Stimulated activated naive B cell treated with anti-CD40 and anti-IgM and Interleukin-4, amounts not matched to agents 10 μg/mL and 1 μg/mL and 100 μg/mL, for 72 hours (primary cell): ENCODE data around the gene GPALPP1.
"Not testable (repeated sequence)": the region's sequence is repeated elsewhere in the genome, so short reads cannot be mapped to it uniquely, and the experiment has no call there.

ENCODE experiments used
- ATAC-seq, 2 donors: fragments of 150-1000 bp; cut with Tn5 transposase; replicated peaks; 2 replicates each; pipeline ENCODE4 v1.10.0; 2021; ENCODE audit warnings: moderate library complexity in 1 of 2
- DNase-seq: peaks from one replicate; pipeline ENCODE4 v3.0.0; 2021
- H3K27ac Mint-ChIP-seq: one replicate; pipeline ENCODE4 v1.8.0; 2022; ENCODE audit warnings: mild to moderate bottlenecking, mixed read lengths
- H3K27me3 Mint-ChIP-seq, 2 donors: one replicate each; pipeline ENCODE4 v1.8.0; 2022; ENCODE audit warnings: mixed read lengths in 2 of 2
- H3K36me3 Mint-ChIP-seq, 2 donors: one replicate each; pipeline ENCODE4 v1.8.0; 2022; ENCODE audit warnings: mixed read lengths in 2 of 2, mild to moderate bottlenecking in 1 of 2
- H3K4me1 Mint-ChIP-seq, 2 donors: one replicate each; pipeline ENCODE4 v1.8.0; 2022; ENCODE audit warnings: mixed read lengths in 2 of 2, mild to moderate bottlenecking in 1 of 2
- H3K4me3 Mint-ChIP-seq, 2 donors: one replicate each; pipeline ENCODE4 v1.8.0; 2022; ENCODE audit warnings: mild to moderate bottlenecking in 2 of 2, mixed read lengths in 2 of 2, moderate library complexity in 1 of 2
- H3K9me3 Mint-ChIP-seq, 2 donors: one replicate each; pipeline ENCODE4 v1.8.0; 2022; ENCODE audit warnings: mixed read lengths in 2 of 2, mild to moderate bottlenecking in 1 of 2

GPALPP1 gene

GRCh38 chr13:44989071-44989889 is at the start of gene GPALPP1, which contains the start of gene NUFIP1:
TSS of gene GPALPP1 (plus strand) at chr13:44989538. CDS start at chr13:44989655, 117 bp downstream.
TSS of gene NUFIP1 (minus strand) at chr13:44989471. CDS start at chr13:44989436, 35 bp downstream.
- peak within 1 kb of the TSS; percentile 98 for H3K27ac Mint-ChIP-seq
- H3K4me1 Mint-ChIP-seq: peaks cover 24 to 60% of the 10 kb centered on the region in 2 donors
- H3K27me3 Mint-ChIP-seq: no peaks in the 10 kb centered on the region
- DNase-seq (peak; percentile 88), ATAC-seq (peak; percentile 100)
- peaks cover 13 to 32% of the 10 kb centered on the region in 2 donors for H3K36me3 Mint-ChIP-seq
- peak within 1 kb of the TSS; percentile 98 for H3K4me3 Mint-ChIP-seq
- no peaks in the 10 kb centered on the region for H3K9me3 Mint-ChIP-seq

- H3K27ac Mint-ChIP-seq, H3K4me1 Mint-ChIP-seq, H3K4me3 Mint-ChIP-seq, DNase-seq, ATAC-seq, H3K27me3 Mint-ChIP-seq, H3K9me3 Mint-ChIP-seq: not testable (repeated sequence)
- peaks cover 16 to 20% of the 10 kb centered on the region in 2 donors for H3K36me3 Mint-ChIP-seq
Observed at GRCh38 chr13:44943411-44943810, 45.9 kb upstream of the GPALPP1 start.

GRCh38 chr13:44951184-44951583 is 38.2 kb upstream of the GPALPP1 start:
- Mint-ChIP-seq H3K27ac (no peak overlapping the region), H3K4me3 (no peak overlapping the region), H3K27me3 (no peaks in the 10 kb centered on the region), H3K36me3 (peaks cover 14 to 31% of the 10 kb centered on the region in 2 donors), H3K9me3 (no peaks in the 10 kb centered on the region), H3K4me1 (no peaks in the 10 kb centered on the region)
- ATAC-seq (no peak), DNase-seq (no peak)

GRCh38 chr13:44952671-44953070 is 36.7 kb upstream of the GPALPP1 start:
- H3K36me3 Mint-ChIP-seq: peaks cover 18 to 31% of the 10 kb centered on the region in 2 donors
- no peak overlapping the region for H3K4me3 Mint-ChIP-seq
- no peak overlapping the region for H3K27ac Mint-ChIP-seq
- no peaks in the 10 kb centered on the region for H3K27me3 Mint-ChIP-seq
- no peaks in the 10 kb centered on the region for H3K4me1 Mint-ChIP-seq
- no peak for ATAC-seq
- H3K9me3 Mint-ChIP-seq: no peaks in the 10 kb centered on the region
- DNase-seq: no peak

GRCh38 chr13:44954224-44954623 is 35.1 kb upstream of the GPALPP1 start:
- DNase-seq: no peak
- Mint-ChIP-seq H3K27ac (no peak overlapping the region), H3K36me3 (peaks cover 15 to 26% of the 10 kb centered on the region in 2 donors), H3K9me3 (no peaks in the 10 kb centered on the region), H3K4me3 (no peak overlapping the region), H3K4me1 (no peaks in the 10 kb centered on the region), H3K27me3 (no peaks in the 10 kb centered on the region)
- no peak for ATAC-seq

GRCh38 chr13:44955406-44955805 is 33.9 kb upstream of the GPALPP1 start:
- Mint-ChIP-seq H3K9me3 (no peaks in the 10 kb centered on the region), H3K4me1 (no peaks in the 10 kb centered on the region), H3K27ac (no peak overlapping the region), H3K4me3 (no peak overlapping the region), H3K27me3 (no peaks in the 10 kb centered on the region), H3K36me3 (peaks cover 20 to 25% of the 10 kb centered on the region in 2 donors)
- no peak for ATAC-seq
- no peak for DNase-seq

GRCh38 chr13:44961997-44962396 is 27.3 kb upstream of the GPALPP1 start:
- Mint-ChIP-seq H3K27me3 (no peaks in the 10 kb centered on the region), H3K9me3 (peaks cover 7 to 8% of the 10 kb centered on the region in 2 donors), H3K27ac (no peak overlapping the region), H3K4me3 (no peak overlapping the region), H3K36me3 (peaks cover 55 to 57% of the 10 kb centered on the region in 2 donors), H3K4me1 (no peaks in the 10 kb centered on the region)
- ATAC-seq (no peak), DNase-seq (no peak)

- Mint-ChIP-seq H3K27me3 (no peaks in the 10 kb centered on the region), H3K4me3 (no peak overlapping the region), H3K36me3 (peaks cover 37 to 48% of the 10 kb centered on the region in 2 donors), H3K4me1 (no peaks in the 10 kb centered on the region), H3K9me3 (no peaks in the 10 kb centered on the region), H3K27ac (no peak overlapping the region)
- DNase-seq (no peak), ATAC-seq (no peak)
Observed at GRCh38 chr13:44967704-44968433, 21.5 kb upstream of the GPALPP1 start.

- H3K27me3 Mint-ChIP-seq: no peaks in the 10 kb centered on the region
- H3K4me3 Mint-ChIP-seq: no peak overlapping the region
- no peak overlapping the region for H3K27ac Mint-ChIP-seq
- H3K36me3 Mint-ChIP-seq: peaks cover 35 to 42% of the 10 kb centered on the region in 2 donors
- no peaks in the 10 kb centered on the region for H3K4me1 Mint-ChIP-seq
- no peaks in the 10 kb centered on the region for H3K9me3 Mint-ChIP-seq
- ATAC-seq: no peak
- no peak for DNase-seq
Observed at GRCh38 chr13:44968434-44968815, 20.9 kb upstream of the GPALPP1 start.

GRCh38 chr13:44969551-44970484 is 19.5 kb upstream of the GPALPP1 start:
- Mint-ChIP-seq H3K4me3 (no peak overlapping the region), H3K4me1 (no peaks in the 10 kb centered on the region), H3K27ac (no peak overlapping the region), H3K36me3 (peaks cover 23 to 30% of the 10 kb centered on the region in 2 donors), H3K9me3 (no peaks in the 10 kb centered on the region), H3K27me3 (no peaks in the 10 kb centered on the region)
- DNase-seq (no peak), ATAC-seq (no peak)

- Mint-ChIP-seq H3K27me3 (no peaks in the 10 kb centered on the region), H3K4me1 (peaks cover 2 to 3% of the 10 kb centered on the region in 2 donors), H3K9me3 (no peaks in the 10 kb centered on the region), H3K4me3 (no peak overlapping the region), H3K36me3 (peaks cover 17 to 26% of the 10 kb centered on the region in 2 donors), H3K27ac (no peak overlapping the region)
- ATAC-seq (no peak), DNase-seq (no peak)
Observed at GRCh38 chr13:44971656-44972595, 17.4 kb upstream of the GPALPP1 start.

- H3K4me3 Mint-ChIP-seq: no peak overlapping the region
- H3K4me1 Mint-ChIP-seq: peaks cover 4 to 5% of the 10 kb centered on the region in 2 donors
- no peaks in the 10 kb centered on the region for H3K27me3 Mint-ChIP-seq
- ATAC-seq: no peak
- no peaks in the 10 kb centered on the region for H3K9me3 Mint-ChIP-seq
- no peak overlapping the region for H3K27ac Mint-ChIP-seq
- no peak for DNase-seq
- H3K36me3 Mint-ChIP-seq: peaks cover 13 to 20% of the 10 kb centered on the region in 2 donors
Observed at GRCh38 chr13:44972956-44973581, 16.3 kb upstream of the GPALPP1 start.
